ENCODE results near the gene STMN3. TPM values are rescaled to one million over a fixed set of nuclear protein-coding genes. Genes with fewer than 3 reads are reported as not detected.

The STMN3 gene
- total RNA-seq = 4.6 TPM

GRCh38 chr20:63653041-63653973 is at the start of gene STMN3:
Gene STMN3, minus strand, starts transcription at chr20:63653424. Its CDS starts 79 bp downstream, at chr20:63653345.
- ATAC-seq = peak; percentile 47

GRCh38 chr20:63702036-63702665 is 48.9 kb upstream of the STMN3 start:
- ATAC-seq = no peak

- no peak for ATAC-seq
Observed at GRCh38 chr20:63701329-63702035, 48.3 kb upstream of the STMN3 start.

GRCh38 chr20:63701051-63701328 is 47.8 kb upstream of the STMN3 start:
- no peak for ATAC-seq

- ATAC-seq = no peak
Observed at GRCh38 chr20:63700199-63701050, 47.2 kb upstream of the STMN3 start.

- ATAC-seq = no peak
Observed at GRCh38 chr20:63699466-63700198, 46.4 kb upstream of the STMN3 start.

- ATAC-seq = peak; percentile 63
Observed at GRCh38 chr20:63698739-63699465, 45.7 kb upstream of the STMN3 start.

GRCh38 chr20:63697868-63698545 is 44.8 kb upstream of the STMN3 start:
- no peak for ATAC-seq

GRCh38 chr20:63697357-63697867 is 44.2 kb upstream of the STMN3 start:
- peak; percentile 1 for ATAC-seq

GRCh38 chr20:63696628-63697356 is 43.6 kb upstream of the STMN3 start, which contains the start of gene TNFRSF6B:
Gene TNFRSF6B, plus strand, starts transcription at chr20:63696652. Its CDS starts 116 bp downstream, at chr20:63696768.
- peak; percentile 3 for ATAC-seq

- peak; percentile 49 for ATAC-seq
Observed at GRCh38 chr20:63696306-63696627, 43.0 kb upstream of the STMN3 start.

GRCh38 chr20:63695424-63696305 is 42.4 kb upstream of the STMN3 start:
- peak; percentile 16 for ATAC-seq

GRCh38 chr20:63694584-63695423 is 41.6 kb upstream of the STMN3 start:
- peak; percentile 4 for ATAC-seq

- no peak for ATAC-seq
Observed at GRCh38 chr20:63693733-63694583, 40.7 kb upstream of the STMN3 start.

- no peak for ATAC-seq
Observed at GRCh38 chr20:63693083-63693732, 40.0 kb upstream of the STMN3 start.
